IMR-90 (cell line): ENCODE data around the gene LIN9. TPM values are rescaled to one million over a fixed set of nuclear protein-coding genes. Genes with fewer than 3 reads are reported as not detected.
A peak's percentile ranks its signal among the peaks of the same experiment; 100 is the strongest.

Source experiments
- ATAC-seq: fragments of 200-7000 bp; cut with Tn5 transposase; 2 replicates; pipeline ENCODE4 v1.9.1; 2020; ENCODE audit warnings: low read depth, mild to moderate bottlenecking, moderate library complexity
- BruUV-seq: library from RNA; stranded (reverse); fragments of 400-500 nt; replicated peaks from 2 replicates; lab custom pipeline; 2021; lab: Mats Ljungman, UMichigan
- CTCF ChIA-PET: fragments of 300-600 bp; formaldehyde crosslinking; extraction: SDS; loops from one replicate; lab custom pipeline; 2021; ENCODE audit warnings: antibody characterized with exemption; lab: Yijun Ruan, JAX
- POLR2A ChIA-PET: fragments of 300-600 bp; sonication (Branson Sonifier 250); formaldehyde crosslinking; loops from one replicate; lab custom pipeline; 2022; ENCODE audit warnings: antibody characterized with exemption; ENCODE audit not compliant: unreplicated experiment; lab: Charles Lee
- DNase-seq: peaks from one replicate; pipeline ENCODE4 v3.0.0; 2013
- H2AFZ ChIP-seq: replicated peaks from 2 replicates; pipeline ENCODE3; 2013; ENCODE audit warnings: low read length, mild to moderate bottlenecking; ENCODE audit not compliant: poor library complexity
- H2AK5ac ChIP-seq: 2 replicates; pipeline ENCODE4 v1.6.1; 2013; ENCODE audit warnings: low read depth, low read length, inconsistent platforms
- H2AK9ac ChIP-seq: replicated peaks from 2 replicates; pipeline ENCODE3; 2013; ENCODE audit warnings: mild to moderate bottlenecking, low read depth, low read length, moderate library complexity; ENCODE audit not compliant: poor library complexity
- H2BK120ac ChIP-seq: 2 replicates; pipeline ENCODE4 v1.6.1; 2013; ENCODE audit warnings: low read depth, low read length, inconsistent platforms
- H2BK15ac ChIP-seq: 3 replicates; pipeline ENCODE4 v1.6.1; 2013; ENCODE audit warnings: low read depth, low read length, inconsistent platforms
- H2BK20ac ChIP-seq: 2 replicates; pipeline ENCODE4 v1.6.1; 2013; ENCODE audit warnings: low read depth, mild to moderate bottlenecking, inconsistent platforms, low read length, moderate library complexity
- H2BK5ac ChIP-seq: 2 replicates; pipeline ENCODE4 v1.6.1; 2013; ENCODE audit warnings: mild to moderate bottlenecking, low read depth, low read length, inconsistent platforms; ENCODE audit not compliant: poor library complexity, severe bottlenecking
- H3K14ac ChIP-seq: replicated peaks from 2 replicates; pipeline ENCODE4 v1.6.1; 2013; ENCODE audit warnings: low read depth, low read length, inconsistent platforms
- H3K18ac ChIP-seq: 2 replicates; pipeline ENCODE4 v1.6.1; 2013; ENCODE audit warnings: low read depth, low read length, control low read depth
- H3K23ac ChIP-seq: 2 replicates; pipeline ENCODE4 v1.6.1; 2013; ENCODE audit warnings: low read depth, low read length, inconsistent platforms
- H3K27ac ChIP-seq: 2 replicates; pipeline ENCODE4 v1.5.1; 2013; ENCODE audit warnings: mild to moderate bottlenecking, control low read depth, low read length; ENCODE audit not compliant: insufficient read depth
- H3K27me3 ChIP-seq: 2 replicates; pipeline ENCODE4 v1.6.1; 2013; ENCODE audit warnings: low read length; ENCODE audit not compliant: control insufficient read depth, insufficient read depth
- H3K36me3 ChIP-seq: 2 replicates; pipeline ENCODE4 v1.6.1; 2013; ENCODE audit warnings: low read length, mixed read lengths; ENCODE audit not compliant: control insufficient read depth, insufficient read depth
- H3K4ac ChIP-seq: 2 replicates; pipeline ENCODE4 v1.6.1; 2013; ENCODE audit warnings: low read depth, low read length, inconsistent platforms
- H3K4me1 ChIP-seq: 2 replicates; pipeline ENCODE4 v1.6.1; 2013; ENCODE audit warnings: low read length, mixed read lengths; ENCODE audit not compliant: control insufficient read depth, insufficient read depth
- H3K4me2 ChIP-seq: 2 replicates; pipeline ENCODE4 v1.6.1; 2013; ENCODE audit warnings: low read depth, mild to moderate bottlenecking, control low read depth, low read length, moderate library complexity
- H3K4me3 ChIP-seq: 2 replicates; pipeline ENCODE4 v1.5.1; 2013; ENCODE audit warnings: low read depth, mild to moderate bottlenecking, control low read depth, low read length, moderate library complexity; ENCODE audit not compliant: insufficient read depth
- H3K56ac ChIP-seq: 2 replicates; pipeline ENCODE4 v1.6.1; 2013; ENCODE audit warnings: low read length, inconsistent platforms; ENCODE audit not compliant: insufficient read depth; ENCODE audit errors: extremely low read depth
- H3K79me1 ChIP-seq, 2 experiments: 2 replicates each; pipeline ENCODE4 v1.6.1; 2013; ENCODE audit warnings: low read length in 2 of 2, inconsistent platforms in 1 of 2, low read depth in 1 of 2
- H3K9ac ChIP-seq: 2 replicates; pipeline ENCODE4 v1.6.1; 2013; ENCODE audit warnings: low read depth, low read length, control low read depth
- H3K9me1 ChIP-seq: 2 replicates; pipeline ENCODE4 v1.6.1; 2013; ENCODE audit warnings: low read length, inconsistent platforms; ENCODE audit not compliant: insufficient read depth
- H3K9me3 ChIP-seq: 2 replicates; pipeline ENCODE4 v1.6.1; 2013; ENCODE audit warnings: low read length; ENCODE audit not compliant: control insufficient read depth, insufficient read depth
- H4K20me1 ChIP-seq: 2 replicates; pipeline ENCODE4 v1.6.1; 2013; ENCODE audit warnings: low read length, inconsistent platforms; ENCODE audit not compliant: insufficient read depth
- H4K5ac ChIP-seq: 2 replicates; pipeline ENCODE4 v1.6.1; 2013; ENCODE audit warnings: mild to moderate bottlenecking, low read depth, low read length, control low read depth
- H4K8ac ChIP-seq, 2 experiments: 2 replicates each; pipeline ENCODE4 v1.6.1; 2013; ENCODE audit warnings: low read depth in 2 of 2, low read length in 2 of 2, control low read depth in 1 of 2, inconsistent platforms in 1 of 2
- H4K91ac ChIP-seq: 2 replicates; pipeline ENCODE4 v1.6.1; 2013; ENCODE audit warnings: low read depth, low read length, inconsistent platforms; ENCODE audit not compliant: insufficient read depth
- CEBPB ChIP-seq: IDR thresholded peaks from 2 replicates; pipeline ENCODE4 v1.6.1; 2012; ENCODE audit warnings: low read depth, low read length, improper control_type of control experiment
- NFE2L2 ChIP-seq: fragments of 150-350 bp; IDR thresholded peaks from 2 replicates; pipeline ENCODE4 v1.6.1; 2016; ENCODE audit warnings: low read depth, mild to moderate bottlenecking, low read length
- WGBS, 2 experiments: methylation state at CpG; one replicate each; pipeline versions ENCODE4 v1.1.5 to v1.1.7; 2013; ENCODE audit warnings: missing lambda C conversion rate in 2 of 2; ENCODE audit not compliant: insufficient read length in 1 of 2; ENCODE audit errors: extremely low coverage in 2 of 2; 5-methylcytosine and 5-hydroxymethylcytosine counted together
- dilution Hi-C: fragments of 300-500 bp; cut with HindIII; formaldehyde crosslinking; loops from one replicate; pipeline ENCODE4 v1.14.3; 2018; ENCODE audit warnings: low sequenced_read_pairs; ENCODE audit not compliant: unreplicated experiment
- in situ Hi-C: fragments of 300-500 bp; cut with MboI; formaldehyde crosslinking; loops from 3 replicates; pipeline ENCODE4 v1.14.3; 2019; ENCODE audit warnings: low sequenced_read_pairs, inconsistent platforms, mixed read lengths
- intact Hi-C: fragments of 100-400 bp; cut with micrococcal nuclease; formaldehyde crosslinking; loops from 2 replicates; pipeline ENCODE4 v1.10.0; 2022
- polyA plus RNA-seq, 3 experiments: library from polyadenylated mRNA; depleted of rRNA; stranded (reverse); fragments of >200 nt; gene quantifications; 2 replicates each; pipeline ENCODE4 v1.2.3, GENCODE V29; 2012; ENCODE audit warnings: low replicate concordance in 1 of 3
- total RNA-seq: library from RNA; depleted of rRNA; stranded (reverse); fragments of >200 nt; gene quantifications from 2 replicates; pipeline ENCODE4 v1.2.3, GENCODE V29; 2012

Gene LIN9
- total and polyA plus RNA-seq, 2 of the 4 experiments (the other 2 are of a cell fraction) = 2.3 to 3.9 TPM

DNA sequence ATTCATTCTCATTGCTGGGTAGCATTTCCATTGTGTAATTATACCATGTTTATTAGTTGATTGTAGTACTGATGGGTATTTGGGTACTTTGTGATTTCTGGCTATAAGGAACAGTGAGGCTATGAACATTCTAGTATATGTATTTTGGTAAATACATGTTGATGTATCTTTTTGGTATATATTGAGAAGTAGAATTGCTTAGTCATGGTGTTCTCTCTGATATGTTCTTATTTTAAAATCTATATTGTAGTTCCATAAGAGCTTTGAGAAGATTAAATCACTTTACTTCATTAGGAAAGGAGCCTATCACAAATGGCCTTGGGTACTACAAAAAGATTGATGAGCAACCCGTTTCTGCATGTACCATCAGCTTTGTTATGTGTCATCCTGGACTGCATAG is 72.1 kb downstream of the LIN9 start:
- Histone ChIP-seq H2BK5ac (no peak overlapping the region), H3K9me3 (no peaks in the 10 kb centered on the region), H2BK15ac (no peak overlapping the region), H3K9ac (no peak overlapping the region), H2AK9ac (no peak overlapping the region), H3K56ac (no peak overlapping the region), H3K27ac (no peak overlapping the region), H3K4ac (no peak overlapping the region), H3K79me1 (no peaks in the 10 kb centered on the region), H3K23ac (no peak overlapping the region), H4K8ac (no peak overlapping the region), H2AFZ (no peak overlapping the region), H3K9me1 (no peaks in the 10 kb centered on the region), H4K5ac (no peak overlapping the region), H4K20me1 (no peaks in the 10 kb centered on the region), H3K14ac (no peak overlapping the region), H2BK120ac (no peak overlapping the region), H3K18ac (no peak overlapping the region), H3K27me3 (no peaks in the 10 kb centered on the region), H3K4me3 (no peak overlapping the region), H2AK5ac (no peak overlapping the region), H3K36me3 (0 out of 2 replicates have a peak, but pooled peaks cover 3% of the 10 kb centered on the region), H2BK20ac (no peak overlapping the region), H4K91ac (no peak overlapping the region), H3K4me1 (no peaks in the 10 kb centered on the region), H3K4me2 (no peak overlapping the region)
- DNase-seq (no peak), ATAC-seq (no peak)
- BruUV-seq = no TSS peak
- WGBS, 2 experiments = no CpG with 5 or more reads among the region's 1 CpG
- in situ Hi-C loops (no loop called here), dilution Hi-C loops (no loop called here), intact Hi-C loops (no loop called here)
- CTCF ChIA-PET = no interaction called here
- POLR2A ChIA-PET = no interaction called here
- TF ChIP-seq NFE2L2 (peak; percentile 71), CEBPB (no peak)
